ENCODE results near the gene CGREF1.
"Not testable (repeated sequence)": the region's sequence is repeated elsewhere in the genome, so short reads cannot be mapped to it uniquely, and the experiment has no call there.

Gene CGREF1

DNA sequence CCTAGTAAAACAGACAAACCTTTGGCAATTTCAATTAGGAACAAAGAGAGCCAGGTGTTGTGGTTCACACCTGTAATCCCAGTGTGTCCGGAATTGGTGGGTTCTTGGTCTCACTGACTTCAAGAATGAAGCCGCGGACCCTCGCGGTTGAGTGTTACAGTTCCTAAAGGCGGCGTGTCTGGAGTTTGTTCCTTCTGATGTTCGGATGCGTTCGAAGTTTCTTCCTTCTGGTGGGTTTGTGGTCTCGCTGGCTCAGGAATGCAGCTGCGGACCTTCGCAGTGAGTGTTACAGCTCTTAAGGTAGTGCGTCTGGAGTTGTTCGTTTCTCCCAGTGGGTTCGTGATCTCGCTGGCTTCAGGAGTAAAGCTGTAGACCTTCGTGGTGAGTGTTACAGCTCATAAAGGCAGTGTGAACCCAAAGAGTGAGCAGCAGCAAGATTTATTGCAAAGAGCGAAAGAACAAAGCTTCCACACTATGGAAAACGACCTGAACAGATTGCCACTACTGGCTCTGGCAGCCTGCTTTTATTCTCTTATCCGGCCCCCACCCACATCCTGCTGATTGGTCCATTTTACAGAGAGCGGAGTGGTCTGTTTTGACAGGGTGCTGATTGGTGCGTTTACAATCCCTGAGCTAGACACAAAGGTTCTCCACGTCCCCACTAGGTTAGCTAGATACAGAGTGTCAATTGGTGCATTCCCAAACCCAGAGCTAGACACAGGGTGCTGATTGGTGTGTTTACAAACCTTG is 8.2 kb downstream of the CGREF1 start:
- DNase-seq; H2AK5ac ChIP-seq (ENCODE audit: low read length); H2BK120ac ChIP-seq (ENCODE audit: low read depth, low read length); H3K4me1 ChIP-seq (ENCODE audit: control insufficient read depth, low read depth, low read length); H3K23ac ChIP-seq (ENCODE audit: low read length); H3K79me1 ChIP-seq (ENCODE audit: low read length); H3K56ac ChIP-seq (ENCODE audit: low read length); H3K4ac ChIP-seq (ENCODE audit: low read depth, low read length); H3K36me3 ChIP-seq (ENCODE audit: control insufficient read depth, insufficient read depth, low read length); H2BK5ac ChIP-seq (ENCODE audit: low read length); H2BK15ac ChIP-seq (replicated peaks; ENCODE audit: low read depth); H3K4me2 ChIP-seq (ENCODE audit: low read length); H3K79me2 ChIP-seq (ENCODE audit: control insufficient read depth, insufficient read depth, low read length); H4K8ac ChIP-seq (ENCODE audit: low read depth, low read length); H3K18ac ChIP-seq (ENCODE audit: low read length); H3K4me3 ChIP-seq (ENCODE audit: low read length); H3K27me3 ChIP-seq (ENCODE audit: insufficient read depth, low read length, poor library complexity); H4K5ac ChIP-seq (ENCODE audit: low read length); H3K27ac ChIP-seq (ENCODE audit: low read depth, low read length); H3K9ac ChIP-seq (ENCODE audit: low read length): not testable (repeated sequence)
- WGBS (ENCODE audit: extremely low coverage, insufficient coverage, low lambda C conversion rate), result no CpG with 5 or more reads among the region's 24 CpGs

DNA sequence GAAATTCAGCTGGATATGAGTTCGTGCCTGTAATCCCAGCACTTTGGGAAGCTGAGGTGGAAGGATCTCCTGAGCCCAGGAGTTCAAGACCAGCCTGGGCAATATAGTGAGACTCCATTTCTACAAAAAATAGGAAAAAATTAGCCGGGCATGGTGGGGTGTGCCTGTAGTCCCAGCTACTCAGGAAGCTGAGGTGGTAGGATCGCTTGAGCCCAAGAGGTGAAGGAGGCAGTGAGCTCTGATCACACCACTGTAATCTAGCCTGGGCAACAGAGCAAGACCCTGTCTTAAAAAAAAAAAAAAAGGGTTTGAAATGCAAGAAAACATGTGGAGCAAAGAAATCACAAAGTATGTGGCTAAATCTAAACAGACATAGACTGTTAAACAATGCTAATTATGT is 9.8 kb downstream of the CGREF1 start:
- Histone ChIP-seq H3K4me1 (ENCODE audit: control insufficient read depth, low read depth, low read length) (no peaks in the 10 kb centered on the region), H3K4me3 (ENCODE audit: low read length) (no peak overlapping the region), H3K4me2 (ENCODE audit: low read length) (no peak overlapping the region), H3K79me2 (ENCODE audit: control insufficient read depth, insufficient read depth, low read length) (no peaks in the 10 kb centered on the region), H4K8ac (ENCODE audit: low read depth, low read length) (no peak overlapping the region), H3K18ac (ENCODE audit: low read length) (no peak overlapping the region), H2BK5ac (ENCODE audit: low read length) (no peak overlapping the region), H3K9ac (ENCODE audit: low read length) (no peak overlapping the region), H2BK120ac (ENCODE audit: low read depth, low read length) (no peak overlapping the region), H2BK15ac (replicated peaks; ENCODE audit: low read depth) (no peak overlapping the region), H3K79me1 (ENCODE audit: low read length) (no peaks in the 10 kb centered on the region), H4K5ac (ENCODE audit: low read length) (no peak overlapping the region), H3K56ac (ENCODE audit: low read length) (no peak overlapping the region), H3K27ac (ENCODE audit: low read depth, low read length) (no peak overlapping the region), H3K36me3 (ENCODE audit: control insufficient read depth, insufficient read depth, low read length) (no peaks in the 10 kb centered on the region), H3K23ac (ENCODE audit: low read length) (no peak overlapping the region), H2AK5ac (ENCODE audit: low read length) (no peak overlapping the region), H3K27me3 (ENCODE audit: insufficient read depth, low read length, poor library complexity) (no peaks in the 10 kb centered on the region), H3K4ac (ENCODE audit: low read depth, low read length) (no peak overlapping the region)
- no peak for DNase-seq
- no CpG with 5 or more reads among the region's 3 CpGs for WGBS (ENCODE audit: extremely low coverage, insufficient coverage, low lambda C conversion rate)

DNA sequence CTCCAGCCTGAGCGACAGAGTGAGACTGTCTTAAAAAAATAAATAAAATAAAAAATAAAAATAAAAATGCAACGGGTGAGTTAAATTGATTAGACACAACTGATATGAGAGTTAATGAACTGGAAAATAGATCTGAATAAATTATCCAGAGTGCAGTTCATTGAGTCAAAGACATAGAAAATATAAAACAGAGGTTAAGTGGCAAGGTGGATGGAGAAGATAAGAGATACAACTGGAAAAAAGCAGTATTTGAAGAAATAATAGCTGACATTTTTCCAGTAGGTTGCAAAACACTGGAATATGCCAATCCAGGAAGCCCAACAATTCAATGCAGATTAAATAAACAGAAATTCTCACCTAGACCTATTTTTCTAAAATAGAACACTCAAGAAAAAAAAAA is 10.7 kb downstream of the CGREF1 start:
- Histone ChIP-seq H3K79me2 (ENCODE audit: control insufficient read depth, insufficient read depth, low read length) (no peaks in the 10 kb centered on the region), H2BK15ac (replicated peaks; ENCODE audit: low read depth) (no peak overlapping the region), H3K56ac (ENCODE audit: low read length) (no peak overlapping the region), H3K9ac (ENCODE audit: low read length) (no peak overlapping the region), H2AK5ac (ENCODE audit: low read length) (no peak overlapping the region), H3K27ac (ENCODE audit: low read depth, low read length) (no peak overlapping the region), H3K4ac (ENCODE audit: low read depth, low read length) (no peak overlapping the region), H3K79me1 (ENCODE audit: low read length) (no peaks in the 10 kb centered on the region), H2BK5ac (ENCODE audit: low read length) (no peak overlapping the region), H3K4me1 (ENCODE audit: control insufficient read depth, low read depth, low read length) (no peaks in the 10 kb centered on the region), H4K8ac (ENCODE audit: low read depth, low read length) (no peak overlapping the region), H3K36me3 (ENCODE audit: control insufficient read depth, insufficient read depth, low read length) (no peaks in the 10 kb centered on the region), H2BK120ac (ENCODE audit: low read depth, low read length) (no peak overlapping the region), H3K27me3 (ENCODE audit: insufficient read depth, low read length, poor library complexity) (no peaks in the 10 kb centered on the region), H4K5ac (ENCODE audit: low read length) (no peak overlapping the region), H3K18ac (ENCODE audit: low read length) (no peak overlapping the region), H3K23ac (ENCODE audit: low read length) (no peak overlapping the region), H3K4me2 (ENCODE audit: low read length) (no peak overlapping the region), H3K4me3 (ENCODE audit: low read length) (no peak overlapping the region)
- no peak for DNase-seq
- no CpG with 5 or more reads among the region's 2 CpGs for WGBS (ENCODE audit: extremely low coverage, insufficient coverage, low lambda C conversion rate)

DNA sequence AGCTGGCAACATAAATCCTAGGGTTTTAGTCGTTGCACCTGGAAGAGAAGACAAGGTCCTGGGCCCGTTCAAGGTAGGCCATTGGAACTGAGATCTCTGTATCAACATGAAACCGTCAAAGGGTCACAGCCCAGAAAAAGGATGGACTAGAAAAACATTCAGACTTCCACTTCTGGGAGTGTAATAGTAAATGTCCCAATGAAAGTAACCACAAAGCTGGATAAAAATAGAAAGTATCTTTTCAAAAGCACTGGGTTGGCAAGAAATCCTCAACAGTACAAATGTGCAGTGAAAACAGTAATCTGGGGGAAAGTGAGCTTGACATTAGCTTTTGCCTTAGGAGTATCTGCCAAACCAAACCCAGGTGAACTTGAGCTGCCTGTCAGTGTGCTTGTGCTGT is 12.9 kb downstream of the CGREF1 start:
- Histone ChIP-seq H3K27ac (ENCODE audit: low read depth, low read length) (no peak overlapping the region), H2BK15ac (replicated peaks; ENCODE audit: low read depth) (no peak overlapping the region), H3K18ac (ENCODE audit: low read length) (no peak overlapping the region), H3K79me1 (ENCODE audit: low read length) (no peaks in the 10 kb centered on the region), H3K4me3 (ENCODE audit: low read length) (no peak overlapping the region), H3K4me2 (ENCODE audit: low read length) (no peak overlapping the region), H3K4ac (ENCODE audit: low read depth, low read length) (no peak overlapping the region), H3K4me1 (ENCODE audit: control insufficient read depth, low read depth, low read length) (no peaks in the 10 kb centered on the region), H3K36me3 (ENCODE audit: control insufficient read depth, insufficient read depth, low read length) (no peaks in the 10 kb centered on the region), H2AK5ac (ENCODE audit: low read length) (no peak overlapping the region), H2BK5ac (ENCODE audit: low read length) (no peak overlapping the region), H3K79me2 (ENCODE audit: control insufficient read depth, insufficient read depth, low read length) (no peaks in the 10 kb centered on the region), H3K27me3 (ENCODE audit: insufficient read depth, low read length, poor library complexity) (no peaks in the 10 kb centered on the region), H2BK120ac (ENCODE audit: low read depth, low read length) (no peak overlapping the region), H4K8ac (ENCODE audit: low read depth, low read length) (no peak overlapping the region), H3K9ac (ENCODE audit: low read length) (no peak overlapping the region), H3K23ac (ENCODE audit: low read length) (no peak overlapping the region), H3K56ac (ENCODE audit: low read length) (no peak overlapping the region), H4K5ac (ENCODE audit: low read length) (no peak overlapping the region)
- DNase-seq, result no peak
- no CpG with 5 or more reads among the region's 3 CpGs for WGBS (ENCODE audit: extremely low coverage, insufficient coverage, low lambda C conversion rate)

DNA sequence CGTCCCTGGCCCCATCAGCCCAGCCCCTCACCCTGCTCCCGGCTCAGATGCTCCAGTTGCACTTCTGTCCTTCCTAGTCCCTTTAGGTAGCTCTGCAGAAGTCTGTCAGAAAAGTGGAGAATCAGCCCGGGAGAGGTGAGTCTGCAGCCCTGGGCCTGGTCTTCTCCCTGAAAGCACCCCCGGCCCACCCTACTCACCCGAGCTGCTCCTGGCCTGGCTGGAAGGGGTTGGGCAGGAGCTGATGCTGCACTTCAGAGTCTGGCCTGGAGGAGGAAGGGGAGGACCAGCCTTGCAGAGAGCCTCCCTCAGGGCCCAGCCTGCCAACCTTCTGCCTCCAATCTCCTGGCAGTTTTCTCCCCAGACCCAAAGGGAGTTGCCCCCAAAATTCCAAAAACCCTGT is 16.6 kb downstream of the CGREF1 start:
- H3K4ac ChIP-seq (ENCODE audit: low read depth, low read length), result no peak overlapping the region
- H3K4me3 ChIP-seq (ENCODE audit: low read length), result no peak overlapping the region
- no peaks in the 10 kb centered on the region for H3K79me2 ChIP-seq (ENCODE audit: control insufficient read depth, insufficient read depth, low read length)
- no peak overlapping the region for H3K18ac ChIP-seq (ENCODE audit: low read length)
- no peak overlapping the region for H3K4me2 ChIP-seq (ENCODE audit: low read length)
- H4K5ac ChIP-seq (ENCODE audit: low read length), result no peak overlapping the region
- no CpG with 5 or more reads among the region's 5 CpGs for WGBS (ENCODE audit: extremely low coverage, insufficient coverage, low lambda C conversion rate)
- H3K4me1 ChIP-seq (ENCODE audit: control insufficient read depth, low read depth, low read length), result no peaks in the 10 kb centered on the region
- H2BK15ac ChIP-seq (replicated peaks; ENCODE audit: low read depth), result no peak overlapping the region
- no peak overlapping the region for H2BK120ac ChIP-seq (ENCODE audit: low read depth, low read length)
- H3K27me3 ChIP-seq (ENCODE audit: insufficient read depth, low read length, poor library complexity), result no peaks in the 10 kb centered on the region
- no peak overlapping the region for H3K27ac ChIP-seq (ENCODE audit: low read depth, low read length)
- no peaks in the 10 kb centered on the region for H3K79me1 ChIP-seq (ENCODE audit: low read length)
- DNase-seq, result no peak
- no peak overlapping the region for H4K8ac ChIP-seq (ENCODE audit: low read depth, low read length)
- no peak overlapping the region for H2BK5ac ChIP-seq (ENCODE audit: low read length)
- no peak overlapping the region for H2AK5ac ChIP-seq (ENCODE audit: low read length)
- H3K56ac ChIP-seq (ENCODE audit: low read length), result no peak overlapping the region
- H3K23ac ChIP-seq (ENCODE audit: low read length), result no peak overlapping the region
- H3K36me3 ChIP-seq (ENCODE audit: control insufficient read depth, insufficient read depth, low read length), result no peaks in the 10 kb centered on the region
- no peak overlapping the region for H3K9ac ChIP-seq (ENCODE audit: low read length)

DNA sequence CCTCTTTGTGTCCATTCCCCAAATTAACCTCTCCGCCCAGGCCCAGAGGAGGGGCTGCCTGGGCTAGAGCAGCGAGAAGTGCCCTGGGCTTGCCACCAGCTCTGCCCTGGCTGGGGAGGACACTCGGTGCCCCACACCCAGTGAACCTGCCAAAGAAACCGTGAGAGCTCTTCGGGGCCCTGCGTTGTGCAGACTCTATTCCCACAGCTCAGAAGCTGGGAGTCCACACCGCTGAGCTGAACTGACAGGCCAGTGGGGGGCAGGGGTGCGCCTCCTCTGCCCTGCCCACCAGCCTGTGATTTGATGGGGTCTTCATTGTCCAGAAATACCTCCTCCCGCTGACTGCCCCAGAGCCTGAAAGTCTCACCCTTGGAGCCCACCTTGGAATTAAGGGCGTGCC is 18.9 kb downstream of the CGREF1 start:
- Histone ChIP-seq H3K23ac (ENCODE audit: low read length) (no peak overlapping the region), H2BK5ac (ENCODE audit: low read length) (no peak overlapping the region), H3K4me3 (ENCODE audit: low read length) (no peak overlapping the region), H4K8ac (ENCODE audit: low read depth, low read length) (no peak overlapping the region), H3K36me3 (ENCODE audit: control insufficient read depth, insufficient read depth, low read length) (no peaks in the 10 kb centered on the region), H3K4ac (ENCODE audit: low read depth, low read length) (no peak overlapping the region), H4K5ac (ENCODE audit: low read length) (no peak overlapping the region), H3K4me2 (ENCODE audit: low read length) (no peak overlapping the region), H3K27ac (ENCODE audit: low read depth, low read length) (no peak overlapping the region), H3K4me1 (ENCODE audit: control insufficient read depth, low read depth, low read length) (no peaks in the 10 kb centered on the region), H3K18ac (ENCODE audit: low read length) (no peak overlapping the region), H3K79me1 (ENCODE audit: low read length) (no peaks in the 10 kb centered on the region), H3K56ac (ENCODE audit: low read length) (no peak overlapping the region), H3K79me2 (ENCODE audit: control insufficient read depth, insufficient read depth, low read length) (no peaks in the 10 kb centered on the region), H3K27me3 (ENCODE audit: insufficient read depth, low read length, poor library complexity) (no peaks in the 10 kb centered on the region), H2BK15ac (replicated peaks; ENCODE audit: low read depth) (no peak overlapping the region), H3K9ac (ENCODE audit: low read length) (no peak overlapping the region), H2AK5ac (ENCODE audit: low read length) (no peak overlapping the region), H2BK120ac (ENCODE audit: low read depth, low read length) (no peak overlapping the region)
- DNase-seq, result no peak
- WGBS (ENCODE audit: extremely low coverage, insufficient coverage, low lambda C conversion rate), result no CpG with 5 or more reads among the region's 10 CpGs
